GM13977 (cell line): ENCODE measurements around the gene RPRD1A.
"Not testable (repeated sequence)": the region's sequence is repeated elsewhere in the genome, so short reads cannot be mapped to it uniquely, and the experiment has no call there.

ENCODE experiments used
- DNase-seq: peaks from one replicate; pipeline ENCODE4 v3.0.0; 2012; ENCODE audit warnings: low spot score
- in situ Hi-C: fragments of 300-500 bp; cut with MboI; formaldehyde crosslinking; loops from one replicate; pipeline ENCODE4 v1.12.0; 2022; ENCODE audit warnings: low sequenced_read_pairs, low pct_unique_long_range_greater_than_20kb, mixed read lengths, inconsistent platforms; ENCODE audit not compliant: unreplicated experiment
- TF ChIP-seq, protein P1 (sequence below): IDR thresholded peaks from 2 replicates; pipeline ENCODE4 v1.5.1; 2012; ENCODE audit warnings: mild to moderate bottlenecking, control low read depth; ENCODE audit not compliant: insufficient read depth; ENCODE audit errors: extremely low read depth, missing control alignments

RPRD1A gene

DNA sequence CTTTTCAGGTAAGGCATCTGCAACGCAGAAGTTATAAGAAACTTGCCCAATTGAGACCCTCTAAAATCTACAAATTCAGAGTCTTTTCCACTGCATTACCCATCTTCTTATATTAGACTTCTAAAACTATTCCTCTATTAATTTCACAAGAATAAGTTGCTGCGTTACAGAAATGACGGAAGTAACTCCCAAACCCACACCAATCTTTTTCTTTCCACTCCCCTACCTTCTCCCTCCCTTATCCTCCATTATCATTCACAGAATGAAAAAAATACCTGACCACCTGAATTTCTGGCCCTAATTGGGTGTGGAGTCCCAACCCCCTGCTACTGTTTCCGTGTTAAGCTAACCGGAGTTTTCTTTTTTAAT, 689 bp downstream of the RPRD1A start:
- TF ChIP-seq, protein P1, sequence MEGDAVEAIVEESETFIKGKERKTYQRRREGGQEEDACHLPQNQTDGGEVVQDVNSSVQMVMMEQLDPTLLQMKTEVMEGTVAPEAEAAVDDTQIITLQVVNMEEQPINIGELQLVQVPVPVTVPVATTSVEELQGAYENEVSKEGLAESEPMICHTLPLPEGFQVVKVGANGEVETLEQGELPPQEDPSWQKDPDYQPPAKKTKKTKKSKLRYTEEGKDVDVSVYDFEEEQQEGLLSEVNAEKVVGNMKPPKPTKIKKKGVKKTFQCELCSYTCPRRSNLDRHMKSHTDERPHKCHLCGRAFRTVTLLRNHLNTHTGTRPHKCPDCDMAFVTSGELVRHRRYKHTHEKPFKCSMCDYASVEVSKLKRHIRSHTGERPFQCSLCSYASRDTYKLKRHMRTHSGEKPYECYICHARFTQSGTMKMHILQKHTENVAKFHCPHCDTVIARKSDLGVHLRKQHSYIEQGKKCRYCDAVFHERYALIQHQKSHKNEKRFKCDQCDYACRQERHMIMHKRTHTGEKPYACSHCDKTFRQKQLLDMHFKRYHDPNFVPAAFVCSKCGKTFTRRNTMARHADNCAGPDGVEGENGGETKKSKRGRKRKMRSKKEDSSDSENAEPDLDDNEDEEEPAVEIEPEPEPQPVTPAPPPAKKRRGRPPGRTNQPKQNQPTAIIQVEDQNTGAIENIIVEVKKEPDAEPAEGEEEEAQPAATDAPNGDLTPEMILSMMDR = no peak
- in situ Hi-C loops = no loop called here
- DNase-seq = peak; percentile 45

DNA sequence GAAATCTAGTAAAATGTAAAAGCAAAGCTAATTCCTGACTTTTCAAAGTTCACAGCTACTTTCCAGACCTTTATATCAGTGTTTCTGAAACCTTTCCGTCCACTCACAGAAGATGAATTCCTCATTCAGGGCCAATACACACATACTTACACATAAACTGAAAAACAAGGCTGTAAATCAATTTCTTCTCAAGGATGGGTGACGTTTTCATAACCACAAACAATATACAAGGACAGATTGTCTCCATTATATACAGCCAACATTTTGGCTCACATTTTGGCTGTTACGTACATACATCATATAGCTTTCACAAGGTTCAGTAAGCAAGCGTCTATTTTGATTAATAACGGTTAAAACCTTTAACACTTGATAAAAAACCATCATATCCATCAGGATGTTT, 1.4 kb downstream of the RPRD1A start:
- TF ChIP-seq, protein P1 = no peak
- in situ Hi-C loops = no loop called here
- no peak for DNase-seq

DNA sequence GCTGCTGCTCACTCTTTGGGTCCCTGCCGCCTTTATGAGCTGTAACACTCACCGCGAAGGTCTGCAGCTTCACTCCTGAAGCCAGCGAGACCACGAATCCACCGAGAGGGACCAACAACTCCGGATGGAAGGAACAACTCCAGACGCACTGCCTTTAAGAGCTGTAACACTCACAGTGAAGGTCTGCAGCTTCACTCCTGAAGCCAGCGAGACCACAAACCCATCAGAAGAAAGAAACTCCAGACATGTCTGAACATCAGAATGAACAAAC, 2.6 kb downstream of the RPRD1A start:
- DNase-seq, in situ Hi-C loops: not testable (repeated sequence)

DNA sequence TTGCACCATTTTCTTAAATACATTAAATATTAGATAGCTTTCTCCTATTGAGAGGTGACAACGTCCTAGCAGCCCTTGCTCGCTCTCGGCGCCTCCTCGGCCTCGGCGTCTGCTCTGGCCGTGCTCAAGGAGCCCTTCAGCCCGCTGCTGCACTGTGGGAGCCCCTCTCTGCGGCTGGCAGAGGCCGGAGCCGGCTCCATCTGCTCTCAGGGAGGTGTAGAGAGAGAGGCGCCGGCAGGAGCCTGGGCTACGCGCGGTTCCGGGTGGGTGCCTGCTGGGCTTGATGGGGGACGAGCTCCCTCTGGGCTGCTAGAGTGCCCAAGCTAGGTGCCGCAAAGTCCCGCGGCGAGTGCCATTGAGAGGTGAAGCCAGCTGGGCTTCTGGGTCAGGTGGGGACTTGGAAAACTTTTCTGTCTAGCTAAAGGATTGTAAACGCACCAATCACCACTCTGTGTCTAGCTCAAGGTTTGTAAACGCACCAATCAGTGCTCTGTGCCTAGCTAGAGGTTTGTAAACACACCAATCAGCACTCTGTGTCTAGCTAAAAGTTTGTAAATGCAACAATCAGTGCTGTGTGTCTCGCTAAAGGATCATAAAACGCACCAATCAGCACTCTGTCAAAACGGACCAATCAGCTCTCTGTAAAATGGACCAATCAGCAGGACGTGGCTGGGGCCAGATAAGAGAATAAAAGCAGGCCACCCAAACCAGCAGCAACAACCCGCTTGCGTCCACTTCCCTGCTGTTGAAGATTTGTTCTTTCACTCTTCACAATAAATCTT, 3.1 kb downstream of the RPRD1A start:
- DNase-seq = no peak
- TF ChIP-seq, protein P1 = no peak
- in situ Hi-C loops = no loop called here

DNA sequence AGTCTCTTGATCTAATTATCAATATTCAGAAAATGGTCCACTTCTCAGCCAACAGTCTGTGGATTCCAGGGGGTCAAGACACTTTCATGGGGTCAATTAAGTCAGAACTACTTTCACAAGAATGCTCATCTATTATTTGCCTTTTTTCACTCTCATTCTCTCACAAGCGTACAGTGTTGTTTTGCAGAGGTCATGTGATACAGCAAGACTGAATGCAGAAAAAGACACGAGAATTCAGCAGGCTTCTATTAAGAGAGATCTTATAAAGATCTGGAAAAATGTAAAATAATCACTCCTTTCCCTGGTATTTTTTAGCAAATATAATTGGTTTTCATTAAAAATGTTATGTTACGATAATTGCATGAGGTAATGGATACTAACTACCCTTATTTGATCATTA, 8.7 kb downstream of the RPRD1A start:
- in situ Hi-C loops = no loop called here
- no peak for DNase-seq
- TF ChIP-seq, protein P1 = no peak

DNA sequence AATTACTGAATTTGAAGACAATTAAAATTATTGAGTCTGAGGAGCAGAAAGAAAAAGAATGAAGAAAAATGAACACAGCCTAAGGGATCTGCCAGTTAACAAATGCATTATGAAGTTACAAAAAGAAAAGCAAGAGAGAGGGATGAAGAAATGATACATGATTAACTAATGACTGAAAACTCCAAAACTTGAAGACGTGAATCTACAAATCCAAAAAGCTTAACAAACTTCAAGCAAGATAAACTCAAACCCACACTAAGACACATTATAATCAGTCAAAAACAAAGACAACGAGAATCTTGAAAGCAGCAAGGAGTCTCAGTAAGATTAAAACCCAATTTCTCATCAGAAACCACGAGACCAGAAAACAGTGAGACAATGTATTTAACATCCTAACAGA, 15.6 kb downstream of the RPRD1A start:
- TF ChIP-seq, protein P1 = no peak
- DNase-seq = no peak
- in situ Hi-C loops = no loop called here

DNA sequence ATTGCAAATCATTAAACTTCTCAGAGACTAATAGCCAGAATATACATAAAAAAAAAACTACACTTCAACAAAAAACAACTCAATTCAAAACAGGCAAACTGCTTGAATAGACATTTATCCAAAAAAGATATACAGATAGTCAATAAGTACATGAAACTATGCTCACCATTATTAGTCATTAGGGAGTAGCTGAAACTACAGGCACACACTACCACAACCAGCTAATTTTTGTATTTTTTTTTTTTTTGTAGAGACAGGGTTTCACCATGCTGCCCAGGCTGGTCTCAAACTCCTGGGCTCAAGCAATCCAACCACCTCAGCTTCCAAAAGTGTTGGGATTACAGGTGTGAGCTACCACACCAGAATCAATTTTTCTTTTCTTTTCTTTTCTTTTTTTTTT, 16.9 kb downstream of the RPRD1A start:
- TF ChIP-seq, protein P1 = no peak
- in situ Hi-C loops = no loop called here
- no peak for DNase-seq
